ENCODE results near the gene PHF12. TPM values are rescaled to one million over a fixed set of nuclear protein-coding genes. Genes with fewer than 3 reads are reported as not detected.
A peak's percentile ranks its signal among the peaks of the same experiment; 100 is the strongest.
"Not testable (repeated sequence)": the region's sequence is repeated elsewhere in the genome, so short reads cannot be mapped to it uniquely, and the experiment has no call there.

The PHF12 gene
- total and polyA plus RNA-seq, 2 of the 4 experiments (the other 2 are of a cell fraction), result 24.4 to 25.6 TPM

DNA sequence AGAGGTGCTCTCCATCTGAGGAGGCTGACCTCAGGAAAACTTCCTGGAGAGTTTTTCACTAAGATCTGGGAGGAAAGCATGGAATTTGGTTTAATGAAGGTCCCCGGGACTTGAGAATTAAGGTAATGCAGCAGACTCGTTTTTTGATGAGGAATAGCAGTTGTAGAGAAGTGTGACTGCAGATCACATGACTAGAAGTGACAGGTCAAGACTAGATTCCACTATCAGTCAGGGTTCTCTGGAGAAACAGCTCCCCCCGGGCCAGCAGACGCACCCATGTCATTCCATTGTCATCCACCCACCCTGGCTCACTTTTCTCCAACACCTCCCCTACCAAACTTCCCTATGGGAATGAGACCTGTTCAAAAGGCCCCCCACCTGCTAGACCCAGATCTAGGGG lies 46.5 kb downstream of the PHF12 start:
- H3K23ac ChIP-seq (ENCODE audit: low read depth, low read length), result no peak overlapping the region
- no peak for TF ChIP-seq RCOR1 (IDR thresholded peaks at IDR 0.05; ENCODE audit: insufficient replicate concordance, low read length)
- no peak for TF ChIP-seq SMC3 (IDR thresholded peaks at IDR 0.05; ENCODE audit: low read depth, low read length)
- H2AK9ac ChIP-seq (replicated peaks; ENCODE audit: low read depth, low read length, poor library complexity), result no peak overlapping the region
- intact Hi-C loops (cut with micrococcal nuclease) (loop anchor here (5.0 kb wide), 1 partner anchor 43 kb away; no protein-coding TSS in a partner anchor), dilution Hi-C loops (cut with HindIII; ENCODE audit: low sequenced_read_pairs, unreplicated experiment) (no loop called here), in situ Hi-C loops (cut with MboI; ENCODE audit: low sequenced_read_pairs) (no loop called here)
- whole genome bisulfite sequencing, 2 experiments (ENCODE audit: extremely low coverage in 2 of 2, insufficient read length in 1 of 2), result no CpG with 5 or more reads among the region's 4 CpGs
- no peak overlapping the region for H3K27ac ChIP-seq (ENCODE audit: insufficient read depth, low read length)
- ChIA-PET POLR2A (ENCODE audit: unreplicated experiment) (no interaction called here), CTCF (no interaction called here)
- peaks cover 18% of the 10 kb centered on the region for H3K4me1 ChIP-seq (ENCODE audit: control insufficient read depth, insufficient read depth, low read length)
- no peak overlapping the region for H3K18ac ChIP-seq (ENCODE audit: low read depth, low read length)
- H2BK5ac ChIP-seq (ENCODE audit: low read depth, low read length, poor library complexity, severe bottlenecking), result no peak overlapping the region
- H3K27me3 ChIP-seq (ENCODE audit: control insufficient read depth, insufficient read depth, low read length), result no peaks in the 10 kb centered on the region
- no peak overlapping the region for H2AK5ac ChIP-seq (ENCODE audit: low read depth, low read length)
- H3K56ac ChIP-seq (ENCODE audit: extremely low read depth, insufficient read depth, low read length), result no peak overlapping the region
- BruUV-seq (replicated peaks), result no TSS peak
- H4K91ac ChIP-seq (ENCODE audit: insufficient read depth, low read depth, low read length), result no peak overlapping the region
- no peak overlapping the region for H2AFZ ChIP-seq (replicated peaks; ENCODE audit: low read length, poor library complexity)
- no peak overlapping the region for H3K4ac ChIP-seq (ENCODE audit: low read depth, low read length)
- ATAC-seq (ENCODE audit: low read depth) (no peak), DNase-seq (no peak)
- no peak overlapping the region for H3K9ac ChIP-seq (ENCODE audit: low read depth, low read length)
- peaks cover 30% of the 10 kb centered on the region for H3K36me3 ChIP-seq (ENCODE audit: control insufficient read depth, insufficient read depth, low read length)
- H3K9me3 ChIP-seq (ENCODE audit: control insufficient read depth, insufficient read depth, low read length), result no peaks in the 10 kb centered on the region
- peaks cover 6 to 32% of the 10 kb centered on the region in 2 experiments; a peak in 3 of 4 replicates for H3K79me1 ChIP-seq (ENCODE audit: low read depth in 1 of 2, low read length in 2 of 2)
- H3K4me2 ChIP-seq (ENCODE audit: low read depth, low read length), result no peak overlapping the region
- no peak overlapping the region for H4K5ac ChIP-seq (ENCODE audit: low read depth, low read length)
- H3K14ac ChIP-seq (replicated peaks; ENCODE audit: low read depth, low read length), result no peak overlapping the region
- no peak overlapping the region for H3K4me3 ChIP-seq (ENCODE audit: insufficient read depth, low read depth, low read length)
- no peak overlapping the region for H2BK20ac ChIP-seq (ENCODE audit: low read depth, low read length)
- no peak overlapping the region for H4K8ac ChIP-seq (ENCODE audit: low read depth in 2 of 2, low read length in 2 of 2)
- peaks cover 13% of the 10 kb centered on the region for H3K9me1 ChIP-seq (ENCODE audit: insufficient read depth, low read length)
- peaks cover 31% of the 10 kb centered on the region; the same call in 1 of the 2 replicates for H4K20me1 ChIP-seq (ENCODE audit: insufficient read depth, low read length)
- H2BK15ac ChIP-seq (ENCODE audit: low read depth, low read length), result no peak overlapping the region
- no peak overlapping the region for H2BK120ac ChIP-seq (ENCODE audit: low read depth, low read length)

DNA sequence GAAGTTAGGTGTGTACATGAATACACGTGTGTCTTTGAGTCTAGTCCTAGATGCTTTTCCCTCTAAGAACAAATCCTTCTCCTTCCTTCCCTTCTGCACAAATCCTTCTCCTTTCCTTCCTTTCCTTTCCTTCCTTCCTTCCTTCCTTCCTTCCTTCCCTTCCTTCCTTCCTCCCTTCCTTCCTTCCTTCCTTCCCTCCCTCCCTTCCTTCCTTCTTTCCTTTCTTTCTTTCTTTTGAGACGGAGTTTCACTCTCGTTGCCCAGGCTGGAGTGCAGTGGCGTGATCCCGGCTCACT lies 47.8 kb downstream of the PHF12 start:
- in situ Hi-C loops (cut with MboI; ENCODE audit: low sequenced_read_pairs); ATAC-seq (ENCODE audit: low read depth); H4K5ac ChIP-seq (ENCODE audit: low read depth, low read length); H3K4ac ChIP-seq (ENCODE audit: low read depth, low read length); H2AK9ac ChIP-seq (replicated peaks; ENCODE audit: low read depth, low read length, poor library complexity); H2AFZ ChIP-seq (replicated peaks; ENCODE audit: low read length, poor library complexity); dilution Hi-C loops (cut with HindIII; ENCODE audit: low sequenced_read_pairs, unreplicated experiment); H3K9ac ChIP-seq (ENCODE audit: low read depth, low read length); BruUV-seq (replicated peaks); H3K4me3 ChIP-seq (ENCODE audit: insufficient read depth, low read depth, low read length); H3K27me3 ChIP-seq (ENCODE audit: control insufficient read depth, insufficient read depth, low read length); DNase-seq; H3K9me3 ChIP-seq (ENCODE audit: control insufficient read depth, insufficient read depth, low read length); intact Hi-C loops (cut with micrococcal nuclease); H2BK5ac ChIP-seq (ENCODE audit: low read depth, low read length, poor library complexity, severe bottlenecking); H3K4me2 ChIP-seq (ENCODE audit: low read depth, low read length); H3K56ac ChIP-seq (ENCODE audit: extremely low read depth, insufficient read depth, low read length); H4K91ac ChIP-seq (ENCODE audit: insufficient read depth, low read depth, low read length); H3K23ac ChIP-seq (ENCODE audit: low read depth, low read length); H2BK15ac ChIP-seq (ENCODE audit: low read depth, low read length); H3K27ac ChIP-seq (ENCODE audit: insufficient read depth, low read length); H2BK20ac ChIP-seq (ENCODE audit: low read depth, low read length); H2BK120ac ChIP-seq (ENCODE audit: low read depth, low read length); H3K14ac ChIP-seq (replicated peaks; ENCODE audit: low read depth, low read length); H3K18ac ChIP-seq (ENCODE audit: low read depth, low read length); H4K8ac ChIP-seq (ENCODE audit: low read depth in 2 of 2, low read length in 2 of 2); POLR2A ChIA-PET (ENCODE audit: unreplicated experiment): not testable (repeated sequence)
- peaks cover 12% of the 10 kb centered on the region for H3K4me1 ChIP-seq (ENCODE audit: control insufficient read depth, insufficient read depth, low read length)
- H2AK5ac ChIP-seq (ENCODE audit: low read depth, low read length), result peak overlapping the region; percentile 59; the same call in 1 of the 2 replicates
- H3K9me1 ChIP-seq (ENCODE audit: insufficient read depth, low read length), result peaks cover 17% of the 10 kb centered on the region
- H3K36me3 ChIP-seq (ENCODE audit: control insufficient read depth, insufficient read depth, low read length), result peaks cover 25% of the 10 kb centered on the region
- H4K20me1 ChIP-seq (ENCODE audit: insufficient read depth, low read length), result peaks cover 23% of the 10 kb centered on the region; the same call in 1 of the 2 replicates
- peaks cover 6 to 37% of the 10 kb centered on the region in 2 experiments; a peak in 3 of 4 replicates for H3K79me1 ChIP-seq (ENCODE audit: low read depth in 1 of 2, low read length in 2 of 2)
- no CpG with 5 or more reads among the region's 5 CpGs for WGBS, 2 experiments (ENCODE audit: extremely low coverage in 2 of 2, insufficient read length in 1 of 2)
- CTCF ChIA-PET, result interaction anchor here (1.7 kb wide), 1 partner anchor 140 kb away, joined by 6 read pairs; no protein-coding TSS in a partner anchor
